GM19043 (cell line): ENCODE data around the gene ZKSCAN7.
"Not testable (repeated sequence)": the region's sequence is repeated elsewhere in the genome, so short reads cannot be mapped to it uniquely, and the experiment has no call there.

Experiments used
- ATAC-seq: cut with Tn5 transposase; IDR thresholded peaks from one replicate; pipeline ENCODE4 v1.9.1; 2021; ENCODE audit warnings: low read depth; ENCODE audit not compliant: unreplicated experiment

Gene ZKSCAN7

GRCh38 chr3:44554626-44555592, at the start of gene ZKSCAN7:
ZKSCAN7 (plus strand) TSS chr3:44555193; CDS start chr3:44557048, 1,855 bp downstream.
- peak; percentile 77 for ATAC-seq

- ATAC-seq, result no peak
These were observed 48.4 kb upstream of the ZKSCAN7 start for GRCh38 chr3:44506556-44506955.

- no peak for ATAC-seq
These were observed 48.0 kb upstream of the ZKSCAN7 start for GRCh38 chr3:44506961-44507360.

GRCh38 chr3:44509393-44509921, 45.5 kb upstream of the ZKSCAN7 start:
- no peak for ATAC-seq

- peak; percentile 52 for ATAC-seq
These were observed 45.0 kb upstream of the ZKSCAN7 start for GRCh38 chr3:44510000-44510368.

- ATAC-seq, result no peak
These were observed 43.8 kb upstream of the ZKSCAN7 start for GRCh38 chr3:44511238-44511566.

- ATAC-seq, result no peak
These were observed 41.5 kb upstream of the ZKSCAN7 start for GRCh38 chr3:44513513-44513912.

- no peak for ATAC-seq
These were observed 38.8 kb upstream of the ZKSCAN7 start for GRCh38 chr3:44516230-44516629.

GRCh38 chr3:44518782-44519156, 36.2 kb upstream of the ZKSCAN7 start:
- ATAC-seq, result no peak

GRCh38 chr3:44521721-44522120, 33.3 kb upstream of the ZKSCAN7 start:
- no peak for ATAC-seq

GRCh38 chr3:44522494-44522933, 32.5 kb upstream of the ZKSCAN7 start:
- no peak for ATAC-seq

GRCh38 chr3:44525060-44525459, 29.9 kb upstream of the ZKSCAN7 start:
- no peak for ATAC-seq

- ATAC-seq, result no peak
These were observed 25.1 kb upstream of the ZKSCAN7 start for GRCh38 chr3:44529927-44530326.

GRCh38 chr3:44530911-44531310, 24.1 kb upstream of the ZKSCAN7 start:
- ATAC-seq, result no peak

- ATAC-seq, result not testable (repeated sequence)
These were observed 20.3 kb upstream of the ZKSCAN7 start for GRCh38 chr3:44534659-44535058.

GRCh38 chr3:44535364-44535763, 19.6 kb upstream of the ZKSCAN7 start:
- ATAC-seq, result no peak

- ATAC-seq, result not testable (repeated sequence)
These were observed 10.2 kb upstream of the ZKSCAN7 start for GRCh38 chr3:44544811-44545210.

GRCh38 chr3:44555723-44556122, 730 bp downstream of the ZKSCAN7 start:
- no peak for ATAC-seq

- no peak for ATAC-seq
These were observed 2.1 kb downstream of the ZKSCAN7 start for GRCh38 chr3:44557074-44557473.

GRCh38 chr3:44561076-44561475, 6.1 kb downstream of the ZKSCAN7 start:
- ATAC-seq, result no peak

- no peak for ATAC-seq
These were observed 7.2 kb downstream of the ZKSCAN7 start for GRCh38 chr3:44562147-44562546.

GRCh38 chr3:44568561-44568960, 13.6 kb downstream of the ZKSCAN7 start:
- no peak for ATAC-seq
